ENCODE results near the gene KLHL12. TPM values are rescaled to one million over a fixed set of nuclear protein-coding genes. Genes with fewer than 3 reads are reported as not detected.
A peak's percentile ranks its signal among the peaks of the same experiment; 100 is the strongest.

Gene KLHL12
- total RNA-seq, 4 donors from 2014 or later, result 14.1 to 23.0 (median 21.5) TPM

GRCh38 chr1:202862679-202863560 is 64.1 kb downstream of the KLHL12 start:
- TF ChIP-seq CTCF (IDR thresholded peaks at IDR 0.05) (no peak), POLR2AphosphoS5 (IDR thresholded peaks at IDR 0.05) (no peak)
- Histone ChIP-seq H3K36me3 (no peaks in the 10 kb centered on the region), H3K4me3 (no peak overlapping the region), H3K9me3 (no peaks in the 10 kb centered on the region), H3K27me3 (no peaks in the 10 kb centered on the region), H3K4me1 (peaks cover 0 to 23% (median 3%) of the 10 kb centered on the region in 3 donors), H3K27ac (no peak overlapping the region)
- WGBS, 2 donors (ENCODE audit: low coverage in 1 of 2), result 64 to 74% methylated on average over 5 of the region's 5 CpGs
- ATAC-seq, result no peak

GRCh38 chr1:202861420-202862132 is 65.5 kb downstream of the KLHL12 start:
- peak; percentile 97 for ATAC-seq
- H3K4me1 ChIP-seq, result peaks cover 0 to 23% (median 3%) of the 10 kb centered on the region in 3 donors
- WGBS, 2 donors (ENCODE audit: low coverage in 1 of 2), result 0% methylated on average over 4 to 12 of the region's 44 CpGs
- H3K4me3 ChIP-seq, result peak overlapping the region; percentile 46 to 81
- no peaks in the 10 kb centered on the region for H3K36me3 ChIP-seq
- H3K27me3 ChIP-seq, result no peaks in the 10 kb centered on the region
- peak overlapping the region in 3 of 4 donors; percentile 63 to 79 (median 75) for H3K27ac ChIP-seq
- no peak for TF ChIP-seq CTCF (IDR thresholded peaks at IDR 0.05)
- peak; percentile 55 for TF ChIP-seq POLR2AphosphoS5 (IDR thresholded peaks at IDR 0.05)
- no peak for TF ChIP-seq POLR2A (IDR thresholded peaks at IDR 0.05)
- H3K9me3 ChIP-seq, result no peaks in the 10 kb centered on the region

GRCh38 chr1:202860744-202861419 is 66.2 kb downstream of the KLHL12 start:
- peaks cover 0 to 23% (median 3%) of the 10 kb centered on the region in 3 donors for H3K4me1 ChIP-seq
- no peaks in the 10 kb centered on the region for H3K27me3 ChIP-seq
- H3K36me3 ChIP-seq, result no peaks in the 10 kb centered on the region
- no peaks in the 10 kb centered on the region for H3K9me3 ChIP-seq
- H3K4me3 ChIP-seq, result peak overlapping the region; percentile 46 to 81
- TF ChIP-seq CTCF (IDR thresholded peaks at IDR 0.05) (no peak), POLR2AphosphoS5 (IDR thresholded peaks at IDR 0.05) (no peak), EP300 (IDR thresholded peaks at IDR 0.05) (no peak), POLR2A (IDR thresholded peaks at IDR 0.05) (no peak)
- WGBS, 2 donors (ENCODE audit: low coverage in 1 of 2), result no CpG with 5 or more reads among the region's 50 CpGs
- peak; percentile 37 for ATAC-seq
- peak overlapping the region in 3 of 4 donors; percentile 63 to 79 (median 75) for H3K27ac ChIP-seq

GRCh38 chr1:202858789-202859414 is 68.1 kb downstream of the KLHL12 start:
- H3K27ac ChIP-seq, result peak overlapping the region in 2 of 4 donors; percentile 44 to 64
- no peaks in the 10 kb centered on the region for H3K36me3 ChIP-seq
- H3K9me3 ChIP-seq, result no peaks in the 10 kb centered on the region
- no peaks in the 10 kb centered on the region for H3K27me3 ChIP-seq
- ATAC-seq, result no peak
- H3K4me3 ChIP-seq, result no peak overlapping the region
- whole genome bisulfite sequencing, 2 donors (ENCODE audit: low coverage in 1 of 2), result 71 to 94% methylated on average over 2 to 3 of the region's 10 CpGs
- peaks cover 0 to 23% (median 3%) of the 10 kb centered on the region in 3 donors for H3K4me1 ChIP-seq
- no peak for TF ChIP-seq CTCF (IDR thresholded peaks at IDR 0.05)

Data from gastroesophageal sphincter (tissue), 4 donors.